ENCODE measurements around the gene RPL39L. TPM values are rescaled to one million over a fixed set of nuclear protein-coding genes. Genes with fewer than 3 reads are reported as not detected.

The RPL39L gene
- total RNA-seq, 1 donor from 2014 or later = 32.2 TPM

GRCh38 chr3:187169231-187169960, 30.1 kb upstream of the RPL39L start:
- TF ChIP-seq CTCF (conservative IDR thresholded peaks at IDR 0.05) = no peak
- Mint-ChIP-seq H3K4me1 (no peaks in the 10 kb centered on the region), H3K27me3 (ENCODE audit: low read depth) (peaks cover 17% of the 10 kb centered on the region), H3K27ac (ENCODE audit: unreplicated experiment) (no peak overlapping the region), H3K9me3 (no peaks in the 10 kb centered on the region), H3K4me3 (no peak overlapping the region), H3K36me3 (ENCODE audit: low read depth) (no peaks in the 10 kb centered on the region)
- DNase-seq (ENCODE audit: low read depth, low spot score) = no peak

GRCh38 chr3:187167777-187168176, 28.5 kb upstream of the RPL39L start:
- Mint-ChIP-seq H3K27ac (ENCODE audit: unreplicated experiment) (no peak overlapping the region), H3K4me3 (no peak overlapping the region), H3K4me1 (no peaks in the 10 kb centered on the region), H3K36me3 (ENCODE audit: low read depth) (no peaks in the 10 kb centered on the region), H3K9me3 (no peaks in the 10 kb centered on the region), H3K27me3 (ENCODE audit: low read depth) (peaks cover 15% of the 10 kb centered on the region)
- no peak for DNase-seq (ENCODE audit: low read depth, low spot score)
- TF ChIP-seq CTCF (conservative IDR thresholded peaks at IDR 0.05) = no peak

- H3K4me1 Mint-ChIP-seq = peaks cover 5% of the 10 kb centered on the region
- H3K9me3 Mint-ChIP-seq = no peaks in the 10 kb centered on the region
- no peak overlapping the region for H3K27ac Mint-ChIP-seq (ENCODE audit: unreplicated experiment)
- no peak for DNase-seq (ENCODE audit: low read depth, low spot score)
- TF ChIP-seq CTCF (conservative IDR thresholded peaks at IDR 0.05) = no peak
- H3K36me3 Mint-ChIP-seq (ENCODE audit: low read depth) = no peaks in the 10 kb centered on the region
- H3K27me3 Mint-ChIP-seq (ENCODE audit: low read depth) = peaks cover 18% of the 10 kb centered on the region
- no peak overlapping the region for H3K4me3 Mint-ChIP-seq
Measured at GRCh38 chr3:187166750-187167149, 27.5 kb upstream of the RPL39L start.

GRCh38 chr3:187165144-187165543, 25.8 kb upstream of the RPL39L start:
- Mint-ChIP-seq H3K27me3 (ENCODE audit: low read depth) (peaks cover 26% of the 10 kb centered on the region), H3K9me3 (no peaks in the 10 kb centered on the region), H3K36me3 (ENCODE audit: low read depth) (no peaks in the 10 kb centered on the region), H3K27ac (ENCODE audit: unreplicated experiment) (no peak overlapping the region), H3K4me3 (no peak overlapping the region), H3K4me1 (peaks cover 10% of the 10 kb centered on the region)
- peak; percentile 82 for TF ChIP-seq CTCF (conservative IDR thresholded peaks at IDR 0.05)
- peak; percentile 19 for DNase-seq (ENCODE audit: low read depth, low spot score)

GRCh38 chr3:187162265-187162953, 23.1 kb upstream of the RPL39L start:
- Mint-ChIP-seq H3K27ac (ENCODE audit: unreplicated experiment) (no peak overlapping the region), H3K27me3 (ENCODE audit: low read depth) (peaks cover 30% of the 10 kb centered on the region), H3K36me3 (ENCODE audit: low read depth) (no peaks in the 10 kb centered on the region), H3K4me3 (no peak overlapping the region), H3K4me1 (peaks cover 10% of the 10 kb centered on the region), H3K9me3 (no peaks in the 10 kb centered on the region)
- no peak for TF ChIP-seq CTCF (conservative IDR thresholded peaks at IDR 0.05)
- no peak for DNase-seq (ENCODE audit: low read depth, low spot score)
